Smooth muscle cell of the brain vasculature (primary cell): ENCODE results near the gene TRMT13.

ENCODE experiments used
- DNase-seq: peaks from one replicate; pipeline ENCODE4 v3.0.0-alpha.2; 2012; ENCODE audit warnings: low read depth, low spot score

TRMT13 gene, protein sequence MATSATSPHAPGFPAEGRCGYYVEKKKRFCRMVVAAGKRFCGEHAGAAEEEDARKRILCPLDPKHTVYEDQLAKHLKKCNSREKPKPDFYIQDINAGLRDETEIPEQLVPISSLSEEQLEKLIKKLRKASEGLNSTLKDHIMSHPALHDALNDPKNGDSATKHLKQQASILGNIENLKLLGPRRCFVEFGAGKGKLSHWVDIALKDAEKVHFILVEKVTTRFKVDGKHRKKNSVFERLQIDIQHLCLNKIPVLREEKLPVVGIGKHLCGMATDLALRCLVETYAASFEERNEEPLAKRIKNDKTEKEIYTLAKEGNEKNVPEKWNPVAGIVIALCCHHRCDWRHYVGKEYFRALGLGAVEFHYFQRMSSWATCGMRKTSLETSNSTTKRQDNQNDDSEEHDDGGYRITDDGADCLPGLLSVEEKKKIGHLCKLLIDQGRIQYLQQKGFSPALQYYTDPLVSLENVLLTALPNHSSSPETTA

DNA sequence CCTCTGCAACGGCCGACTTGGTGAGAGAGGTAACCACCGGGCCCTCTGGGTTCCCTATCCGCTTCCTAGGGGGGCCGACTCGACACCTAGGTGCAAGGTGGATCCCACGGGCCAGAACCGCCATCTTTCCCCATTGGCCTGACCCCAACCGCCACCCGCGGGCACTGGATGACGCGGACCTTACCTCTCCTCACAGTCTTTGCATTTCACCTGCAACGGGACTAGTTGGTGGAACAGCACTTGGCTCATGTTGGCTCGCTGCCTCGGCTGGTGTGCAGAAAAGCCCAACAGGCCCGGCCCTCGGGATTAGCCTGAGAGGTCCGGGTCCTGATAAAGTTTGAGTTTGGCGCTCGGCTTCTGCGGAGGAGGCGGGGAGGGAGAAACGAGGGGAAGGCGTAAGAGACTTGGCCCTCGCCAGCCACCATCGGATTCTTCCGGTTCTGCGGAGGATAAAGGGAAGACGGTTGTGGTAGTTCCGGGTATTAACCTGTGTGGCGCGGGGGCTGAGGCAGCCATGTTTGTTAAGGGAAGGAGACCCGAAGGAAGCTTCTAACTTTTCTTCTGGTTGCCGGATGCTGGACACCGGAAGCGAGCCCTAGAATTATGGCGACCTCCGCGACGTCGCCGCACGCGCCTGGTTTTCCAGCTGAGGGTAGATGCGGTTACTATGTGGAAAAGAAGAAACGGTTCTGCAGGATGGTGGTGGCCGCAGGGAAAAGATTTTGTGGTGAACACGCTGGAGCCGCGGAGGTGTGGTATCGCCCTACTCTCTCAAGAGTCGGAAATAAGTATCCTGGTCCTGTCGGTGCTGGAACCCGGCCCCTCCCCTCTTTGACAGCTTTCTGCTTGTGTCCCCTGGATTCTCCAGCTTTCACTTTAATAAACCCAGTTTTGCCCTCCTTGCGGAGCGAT lies at the start of gene TRMT13, which contains the start of gene SASS6:
Gene TRMT13, plus strand, starts transcription at position 598 of the 912 bp plus-strand sequence. Its CDS starts 6 bp downstream, at position 604.
Gene SASS6, minus strand, starts transcription at position 365 of the 912 bp plus-strand sequence. Its CDS starts 116 bp downstream, at position 249.
- DNase-seq: peak; percentile 95

DNA sequence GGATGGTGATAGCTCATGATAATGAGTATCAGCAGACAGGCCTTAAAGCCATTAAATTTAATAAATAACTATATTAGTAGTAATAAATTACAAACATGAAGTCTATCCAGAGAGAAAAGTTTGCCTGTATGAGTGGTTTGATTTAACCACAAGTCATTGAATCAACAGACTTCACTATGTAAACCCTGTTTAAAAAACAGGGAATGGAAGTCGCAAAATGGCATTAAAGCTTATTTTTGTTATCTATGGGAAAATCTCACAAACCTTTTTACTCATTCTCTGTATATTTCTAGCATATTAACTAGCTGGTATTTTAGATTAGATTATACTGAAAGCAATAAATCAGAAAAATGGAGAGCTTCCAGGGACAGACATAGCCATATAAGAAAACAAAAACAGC lies 45.6 kb upstream of the TRMT13 start:
- no peak for DNase-seq

DNA sequence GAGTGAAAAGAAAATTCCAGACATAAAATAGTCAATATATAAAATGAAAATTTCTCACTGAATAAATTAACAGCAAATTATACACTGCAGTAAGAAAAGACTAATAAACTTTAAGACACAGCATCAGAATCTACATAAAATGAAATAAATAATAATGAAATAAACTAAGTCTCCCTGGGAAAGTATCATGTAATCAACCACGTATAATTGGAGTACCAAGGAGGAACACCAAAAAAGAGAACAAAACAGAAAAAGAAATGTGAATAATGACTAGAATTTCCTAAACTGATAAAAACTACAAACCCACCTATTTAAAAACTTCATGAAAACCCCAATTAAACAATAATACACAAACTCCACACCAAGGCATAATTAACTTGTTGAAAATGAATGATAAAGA lies 43.9 kb upstream of the TRMT13 start:
- no peak for DNase-seq

DNA sequence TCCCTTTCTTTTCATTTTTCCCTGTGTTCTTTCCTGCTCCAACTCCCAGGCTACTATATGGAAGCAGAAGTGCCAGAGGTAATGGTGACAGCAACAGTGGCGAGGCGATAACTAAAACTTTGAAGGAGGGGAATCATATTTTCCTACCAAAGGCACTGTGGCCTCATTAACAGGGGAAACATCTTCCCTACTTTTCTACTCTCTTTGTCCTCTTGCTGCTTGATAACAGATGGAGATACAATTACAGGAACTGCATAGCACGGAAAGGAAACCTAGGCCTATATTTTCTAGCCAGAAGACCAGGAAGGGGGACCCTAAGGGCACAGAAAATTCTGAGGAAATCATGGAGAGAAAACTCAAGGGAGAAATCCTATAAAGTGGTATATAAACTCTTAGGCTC lies 42.5 kb upstream of the TRMT13 start:
- DNase-seq: no peak

DNA sequence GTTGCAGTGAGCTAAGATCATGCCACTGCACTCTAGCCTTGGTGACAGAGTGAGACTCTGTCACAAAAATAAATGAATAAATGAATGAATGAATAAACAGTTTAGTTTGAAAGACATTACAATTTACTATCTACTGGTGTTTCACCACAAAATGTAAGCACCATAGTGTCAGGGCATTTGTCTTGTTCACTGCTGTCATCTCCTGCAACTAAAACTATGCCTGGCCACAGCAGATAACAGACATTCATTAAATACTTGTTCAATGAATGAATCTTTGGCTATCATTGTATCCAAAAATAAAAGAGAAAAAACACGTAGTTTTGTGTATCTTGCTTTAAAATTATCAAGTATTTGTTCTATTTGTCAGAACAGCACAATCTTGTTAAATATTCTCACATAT lies 32.8 kb upstream of the TRMT13 start:
- no peak for DNase-seq

DNA sequence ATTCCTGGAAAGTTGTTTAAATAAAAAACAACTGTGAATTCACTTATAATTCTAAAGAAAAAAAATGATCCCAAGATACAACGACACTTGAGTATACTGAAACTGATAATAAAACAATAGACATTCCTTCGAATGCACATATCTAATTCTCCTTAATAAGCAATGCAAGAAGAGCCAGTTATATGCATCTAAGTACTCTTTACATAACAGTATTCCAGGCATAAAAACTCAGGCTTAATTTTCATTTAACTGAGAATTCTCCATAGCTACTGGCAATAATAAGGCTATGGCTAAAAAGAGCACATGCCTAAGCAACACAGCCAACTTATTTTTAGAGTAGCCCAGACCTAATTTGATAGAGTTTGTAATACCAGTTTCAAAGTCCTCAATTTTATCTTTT lies 31.4 kb upstream of the TRMT13 start:
- no peak for DNase-seq

DNA sequence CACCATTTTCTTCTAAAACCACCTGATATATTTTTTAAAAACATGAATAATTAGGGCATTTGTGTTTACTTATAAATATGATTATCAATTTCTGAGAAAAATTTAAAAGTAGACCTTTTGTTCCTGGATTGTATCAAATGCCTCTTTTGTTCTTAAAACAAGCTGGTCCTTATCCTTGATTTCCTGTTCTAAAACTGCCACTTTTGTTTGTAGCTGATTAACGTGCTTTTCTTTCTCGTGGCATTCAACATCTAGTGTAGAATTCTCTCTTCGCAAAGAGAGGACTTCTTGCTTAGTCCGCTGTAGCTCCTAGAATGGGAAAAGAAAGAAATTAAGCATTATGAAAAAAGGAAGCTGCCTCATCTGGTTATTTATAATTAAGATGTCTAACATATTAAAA lies 25.3 kb upstream of the TRMT13 start:
- no peak for DNase-seq

DNA sequence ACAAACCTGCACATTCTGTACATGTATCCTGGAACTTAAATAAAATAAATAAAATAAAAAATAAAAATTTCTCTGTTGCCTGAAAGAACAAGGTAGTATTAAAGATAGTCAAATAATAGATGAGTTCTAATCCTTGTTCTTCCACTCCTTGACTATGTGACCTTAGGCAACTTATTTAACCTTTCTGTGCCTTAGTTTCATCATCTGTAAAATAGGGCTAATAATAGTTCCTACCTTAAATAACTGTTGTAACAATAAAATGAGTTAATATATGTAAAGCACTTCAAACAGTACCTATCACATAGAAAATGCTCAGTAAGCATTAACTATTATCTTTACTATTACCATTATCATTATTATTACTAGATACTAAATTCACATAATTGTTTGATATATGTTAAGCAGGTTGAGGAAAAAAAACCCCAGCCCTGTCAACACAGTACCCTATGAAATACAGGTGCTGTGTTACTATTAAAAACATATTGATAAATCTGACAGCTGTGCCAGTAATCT lies 23.4 kb upstream of the TRMT13 start:
- no peak for DNase-seq

DNA sequence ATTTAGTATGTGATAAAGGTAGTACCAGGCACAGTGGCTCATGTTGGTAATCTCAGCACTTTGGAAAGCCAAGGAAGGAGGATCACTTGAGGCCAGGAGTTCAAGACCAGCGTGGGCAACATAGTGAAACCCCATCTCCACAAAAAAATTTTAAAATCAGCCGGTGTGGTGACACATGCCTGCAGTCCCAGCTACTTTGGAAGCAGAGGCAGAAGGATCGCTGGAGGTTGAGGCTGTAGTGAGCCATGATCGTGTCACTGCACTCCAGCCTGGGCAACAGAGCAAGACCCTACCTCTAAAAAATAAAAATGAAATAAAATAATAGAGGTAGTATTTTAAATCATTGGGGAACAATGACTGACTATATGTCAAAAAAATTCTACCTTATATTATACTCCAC lies 17.4 kb upstream of the TRMT13 start:
- no peak for DNase-seq

DNA sequence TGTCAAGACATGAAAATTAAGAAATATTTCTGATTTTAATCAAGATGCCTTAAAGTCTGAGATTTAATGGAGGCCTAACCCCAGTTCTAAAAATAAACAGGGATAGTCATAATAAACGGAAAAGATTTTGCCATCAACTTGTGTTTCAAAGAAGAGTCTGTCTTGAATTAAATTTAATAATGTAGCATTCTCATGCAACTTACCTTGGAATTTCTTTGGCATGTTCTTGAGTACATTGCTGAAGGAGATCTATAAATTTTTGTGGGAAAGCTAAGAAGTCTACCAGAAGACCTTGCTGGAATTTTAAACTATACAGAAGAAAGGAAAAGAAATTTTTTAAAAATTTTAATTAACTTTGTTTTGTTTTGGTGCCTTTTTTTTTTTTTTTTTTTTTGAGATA lies 10.8 kb upstream of the TRMT13 start:
- DNase-seq: no peak

DNA sequence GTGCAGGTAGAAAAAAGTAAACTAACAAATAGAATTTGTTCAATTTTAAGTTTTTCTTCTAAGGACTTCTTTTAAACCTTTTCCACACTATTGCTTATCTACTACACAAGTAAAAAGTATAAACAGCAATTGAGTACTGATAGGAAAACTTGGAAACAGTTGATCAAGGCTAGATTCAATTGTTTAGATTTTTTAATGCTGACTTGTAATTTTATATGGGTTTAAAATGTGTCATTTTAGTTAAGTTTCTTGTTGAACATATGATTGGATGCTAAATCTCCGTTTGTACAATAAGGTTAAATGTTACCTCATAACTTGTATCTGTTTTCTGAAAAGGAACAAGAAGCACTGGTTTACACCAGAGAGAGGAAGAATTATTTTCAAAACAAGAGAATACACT lies 5.7 kb upstream of the TRMT13 start:
- DNase-seq: no peak

DNA sequence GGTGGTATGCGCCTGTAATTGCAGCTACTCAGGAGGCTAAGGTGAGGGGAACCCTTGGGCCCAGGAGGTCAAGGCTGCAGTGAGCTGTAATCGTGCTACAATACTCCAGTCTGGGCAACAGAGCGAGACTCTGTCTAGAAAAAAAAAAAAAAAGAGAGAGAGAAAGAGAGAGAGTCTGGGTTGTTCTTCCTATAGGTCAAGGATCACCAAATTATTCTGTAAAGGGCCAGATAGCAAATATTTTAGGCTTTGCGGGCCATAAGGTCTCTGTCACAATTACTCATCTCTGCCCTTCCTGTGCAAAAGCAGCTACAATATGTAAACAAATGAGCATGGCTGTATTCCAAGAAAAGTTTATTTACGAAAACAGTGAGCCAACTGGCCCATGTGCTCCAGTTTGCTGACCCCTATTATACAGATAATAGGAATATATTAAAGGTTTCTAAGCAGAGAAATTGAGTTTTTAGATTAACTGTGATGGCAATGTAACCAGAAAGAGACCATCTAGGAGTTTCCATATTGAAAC lies 2.3 kb upstream of the TRMT13 start:
- DNase-seq: no peak

DNA sequence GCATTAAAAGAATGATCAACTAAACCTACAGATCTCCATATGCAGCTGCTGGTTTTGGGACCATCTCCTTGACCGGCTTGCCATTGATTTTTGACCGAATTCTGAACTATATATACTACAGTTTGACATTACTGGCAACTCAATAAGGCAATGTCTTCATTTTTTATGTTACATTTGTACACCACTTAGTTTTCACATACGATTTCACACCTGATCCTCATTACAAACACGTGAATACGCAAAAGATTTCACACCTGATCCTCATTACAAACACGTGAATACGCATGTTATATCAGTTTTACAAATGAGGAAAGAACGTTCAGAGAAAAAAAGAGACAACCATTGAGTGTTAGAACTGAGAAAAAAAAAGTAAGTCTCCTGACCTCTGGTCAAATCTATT lies 1.3 kb upstream of the TRMT13 start:
- DNase-seq: no peak

DNA sequence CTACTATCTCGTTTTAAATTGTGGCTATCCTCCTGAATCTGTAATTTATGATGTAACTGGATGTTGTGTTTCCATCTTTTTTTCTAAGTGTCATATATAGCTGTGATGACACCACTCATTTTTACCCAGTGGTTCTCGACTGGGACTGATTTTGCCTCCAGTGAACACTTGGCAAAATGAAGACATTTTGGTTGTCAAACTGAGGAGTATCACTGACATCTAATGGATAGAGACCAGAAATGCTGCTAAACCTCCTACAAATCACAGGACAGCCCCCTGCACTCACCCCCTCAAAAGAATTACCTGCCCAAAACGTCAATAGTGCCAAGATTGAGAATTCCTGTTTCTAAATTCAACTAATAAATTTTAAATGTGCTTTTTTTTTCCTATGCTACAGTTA lies 1.9 kb downstream of the TRMT13 start:
- no peak for DNase-seq

DNA sequence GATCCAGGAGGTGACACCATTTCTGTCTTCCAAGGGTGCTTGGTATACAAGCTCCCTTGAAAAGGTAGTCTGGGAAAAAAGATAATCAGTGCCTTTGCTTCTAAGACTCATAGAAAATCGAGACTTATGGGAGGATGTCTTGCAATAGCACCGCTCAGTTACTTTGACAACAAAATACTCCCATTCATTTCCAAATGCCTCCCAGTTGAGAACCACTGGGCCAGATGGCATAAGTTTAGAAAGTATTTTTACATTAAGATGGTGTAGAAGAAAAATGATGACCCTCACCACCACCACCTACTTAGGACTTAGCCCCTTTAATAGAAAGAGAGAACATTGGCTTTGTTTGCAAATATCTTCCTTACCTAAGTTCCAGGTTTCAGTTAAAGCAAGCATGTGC lies 4.6 kb downstream of the TRMT13 start:
- DNase-seq: no peak

DNA sequence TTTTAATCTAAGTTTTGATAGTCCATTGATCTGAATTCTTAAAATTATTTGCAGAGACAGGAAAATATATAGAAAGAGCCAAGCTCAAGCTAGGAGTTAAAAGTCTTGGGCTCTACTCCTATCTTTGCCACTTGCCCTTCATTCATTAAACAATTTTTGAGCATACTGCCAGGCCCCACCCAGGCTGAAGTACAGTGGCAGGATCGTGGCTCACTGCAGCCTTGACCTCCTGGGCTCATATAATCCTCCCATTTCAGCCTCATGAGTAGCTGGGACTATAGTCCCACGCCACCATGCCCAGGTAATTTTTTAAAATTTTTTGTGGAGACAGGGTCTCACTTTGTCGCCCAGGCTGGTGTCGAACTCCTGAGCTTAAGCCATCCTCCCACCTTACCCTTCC lies 8.2 kb downstream of the TRMT13 start:
- no peak for DNase-seq

DNA sequence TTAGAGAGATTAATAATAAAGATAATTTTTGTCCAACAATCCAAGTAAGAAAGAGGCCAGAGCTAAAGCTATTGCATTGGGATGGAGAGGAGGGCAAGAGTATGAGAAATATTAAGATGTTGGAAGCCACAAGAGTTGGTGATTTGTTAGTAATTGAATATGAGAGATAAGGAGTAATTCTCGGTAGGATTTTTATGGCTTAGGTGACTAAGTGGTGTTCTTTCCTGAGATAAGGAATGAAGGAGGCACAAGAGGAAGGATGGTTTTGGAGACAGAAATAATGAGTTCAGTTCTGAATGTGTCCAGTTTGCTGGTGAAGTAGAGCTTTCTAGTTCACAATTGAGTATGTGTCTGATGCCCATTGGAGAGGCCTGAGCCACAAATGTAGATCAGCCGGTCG lies 9.4 kb downstream of the TRMT13 start:
- no peak for DNase-seq

DNA sequence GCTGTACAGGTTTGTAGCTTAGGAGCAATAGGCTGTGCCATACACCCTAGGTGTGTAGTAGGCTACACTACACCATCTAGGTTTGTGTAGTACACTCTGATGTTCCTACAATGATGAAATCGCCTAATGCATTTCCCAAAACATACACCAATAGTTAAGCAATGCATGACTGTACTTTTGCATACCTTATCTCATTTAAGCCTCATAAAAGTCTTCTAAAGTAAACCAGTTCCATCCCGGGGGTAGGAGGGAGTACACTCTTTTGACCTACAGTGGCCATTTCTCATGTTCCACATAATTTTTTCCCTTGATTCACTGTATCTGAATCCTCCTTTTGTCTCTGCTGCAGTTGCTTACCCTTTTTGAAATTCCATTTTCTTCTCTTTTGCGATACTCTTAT lies 12.2 kb downstream of the TRMT13 start:
- no peak for DNase-seq

DNA sequence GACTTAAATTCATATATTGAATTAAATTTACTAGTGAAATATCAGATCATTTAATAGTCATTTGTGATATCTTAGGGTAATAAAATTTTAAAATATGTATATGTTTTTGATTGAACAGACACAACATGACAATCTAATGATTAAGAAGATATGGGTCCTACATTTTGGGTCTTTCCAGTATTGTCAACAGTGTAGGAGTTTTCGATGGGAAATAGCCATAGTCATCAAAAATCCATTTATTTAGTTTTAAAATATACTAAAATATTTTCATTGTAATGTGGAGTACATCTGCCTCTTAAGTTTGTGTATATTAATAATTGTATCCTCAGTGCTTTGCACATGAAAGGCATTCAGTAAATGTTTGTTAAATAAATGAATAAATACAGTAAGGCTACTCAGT lies 14.0 kb downstream of the TRMT13 start:
- no peak for DNase-seq

DNA sequence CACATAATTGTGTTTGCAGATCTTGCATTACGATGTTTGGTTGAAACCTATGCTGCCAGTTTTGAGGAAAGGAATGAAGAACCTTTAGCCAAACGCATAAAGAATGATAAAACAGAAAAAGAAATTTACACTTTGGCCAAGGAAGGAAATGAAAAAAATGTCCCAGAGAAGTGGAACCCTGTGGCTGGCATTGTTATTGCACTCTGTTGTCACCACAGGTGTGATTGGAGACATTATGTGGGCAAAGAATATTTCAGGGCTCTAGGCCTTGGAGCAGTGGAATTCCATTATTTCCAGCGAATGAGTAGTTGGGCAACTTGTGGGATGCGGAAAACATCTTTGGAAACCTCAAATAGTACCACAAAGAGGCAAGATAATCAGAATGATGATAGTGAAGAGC lies 14.9 kb downstream of the TRMT13 start:
- no peak for DNase-seq

DNA sequence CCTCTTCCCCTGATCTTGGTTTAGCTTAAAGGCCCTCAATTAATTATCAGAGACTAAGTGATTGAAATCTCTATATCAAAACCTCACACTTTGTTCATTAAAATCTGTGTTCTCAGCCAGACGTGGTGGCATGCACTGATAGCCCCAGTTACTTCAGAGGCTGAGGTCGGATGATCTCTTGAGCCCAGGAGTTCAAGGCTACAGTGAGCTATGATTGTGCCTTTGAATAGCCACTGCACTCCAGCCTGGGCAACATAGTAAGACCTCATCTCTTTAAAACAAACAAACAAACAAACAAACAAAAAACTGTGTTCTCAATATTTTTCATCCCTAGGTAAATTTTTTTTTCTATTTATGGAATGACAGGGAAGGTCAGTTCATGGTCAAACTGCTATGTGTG lies 18.7 kb downstream of the TRMT13 start:
- DNase-seq: no peak

DNA sequence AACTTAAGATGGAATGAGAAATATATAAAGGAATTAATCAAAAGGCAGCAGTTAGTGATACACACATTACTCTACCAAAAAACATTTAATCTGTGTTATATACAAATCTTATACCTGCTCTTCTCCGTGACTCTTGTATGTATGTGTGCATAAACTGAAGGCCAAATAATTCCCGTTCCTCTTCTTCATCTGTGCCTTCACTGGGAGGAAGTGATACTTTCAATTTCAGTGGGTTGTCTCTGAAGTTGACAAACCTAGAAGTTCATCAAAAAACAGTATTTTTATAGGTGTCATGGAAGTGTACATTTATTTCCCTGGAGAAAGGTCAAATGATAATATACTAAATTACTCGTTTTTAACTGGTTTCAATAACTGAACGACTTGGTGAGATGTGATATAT lies 19.3 kb downstream of the TRMT13 start:
- no peak for DNase-seq
